PC-9 (cell line): ENCODE measurements around the gene SORCS2.

ENCODE experiments used
- EZH2 ChIP-seq: fragments of 200-600 bp; sonication (generic); IDR thresholded peaks from 2 replicates; pipeline ENCODE4 v1.8.0; 2017; ENCODE audit warnings: antibody characterized with exemption, low read depth
- TF ChIP-seq, protein P1 (sequence below): fragments of 200-600 bp; sonication (generic); conservative IDR thresholded peaks from 2 replicates; pipeline ENCODE4 v1.6.1; 2017; ENCODE audit warnings: mixed run types, antibody characterized with exemption, mild to moderate bottlenecking, moderate library complexity

- TF ChIP-seq, protein P1, sequence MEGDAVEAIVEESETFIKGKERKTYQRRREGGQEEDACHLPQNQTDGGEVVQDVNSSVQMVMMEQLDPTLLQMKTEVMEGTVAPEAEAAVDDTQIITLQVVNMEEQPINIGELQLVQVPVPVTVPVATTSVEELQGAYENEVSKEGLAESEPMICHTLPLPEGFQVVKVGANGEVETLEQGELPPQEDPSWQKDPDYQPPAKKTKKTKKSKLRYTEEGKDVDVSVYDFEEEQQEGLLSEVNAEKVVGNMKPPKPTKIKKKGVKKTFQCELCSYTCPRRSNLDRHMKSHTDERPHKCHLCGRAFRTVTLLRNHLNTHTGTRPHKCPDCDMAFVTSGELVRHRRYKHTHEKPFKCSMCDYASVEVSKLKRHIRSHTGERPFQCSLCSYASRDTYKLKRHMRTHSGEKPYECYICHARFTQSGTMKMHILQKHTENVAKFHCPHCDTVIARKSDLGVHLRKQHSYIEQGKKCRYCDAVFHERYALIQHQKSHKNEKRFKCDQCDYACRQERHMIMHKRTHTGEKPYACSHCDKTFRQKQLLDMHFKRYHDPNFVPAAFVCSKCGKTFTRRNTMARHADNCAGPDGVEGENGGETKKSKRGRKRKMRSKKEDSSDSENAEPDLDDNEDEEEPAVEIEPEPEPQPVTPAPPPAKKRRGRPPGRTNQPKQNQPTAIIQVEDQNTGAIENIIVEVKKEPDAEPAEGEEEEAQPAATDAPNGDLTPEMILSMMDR: no peak
- TF ChIP-seq EZH2: no peak
Observed at GRCh38 chr4:7758476-7758875, 566.1 kb downstream of the SORCS2 start.
